ENCODE measurements around the gene KCNE4.

The KCNE4 gene, protein sequence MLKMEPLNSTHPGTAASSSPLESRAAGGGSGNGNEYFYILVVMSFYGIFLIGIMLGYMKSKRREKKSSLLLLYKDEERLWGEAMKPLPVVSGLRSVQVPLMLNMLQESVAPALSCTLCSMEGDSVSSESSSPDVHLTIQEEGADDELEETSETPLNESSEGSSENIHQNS

GRCh38 chr2:223051693-223052289 lies at the start of gene KCNE4:
Gene KCNE4, plus strand, starts transcription at chr2:223052190. Its CDS starts 641 bp downstream, at chr2:223052831.
- Mint-ChIP-seq H3K9me3 (no peaks in the 10 kb centered on the region), H3K27me3 (ENCODE audit: low read depth) (no peaks in the 10 kb centered on the region), H3K36me3 (ENCODE audit: low read depth) (no peaks in the 10 kb centered on the region), H3K4me3 (no peak within 1 kb of the TSS), H3K4me1 (ENCODE audit: low read depth) (no peaks in the 10 kb centered on the region), H3K27ac (no peak within 1 kb of the TSS)
- DNase-seq (ENCODE audit: low spot score): no peak

DNA sequence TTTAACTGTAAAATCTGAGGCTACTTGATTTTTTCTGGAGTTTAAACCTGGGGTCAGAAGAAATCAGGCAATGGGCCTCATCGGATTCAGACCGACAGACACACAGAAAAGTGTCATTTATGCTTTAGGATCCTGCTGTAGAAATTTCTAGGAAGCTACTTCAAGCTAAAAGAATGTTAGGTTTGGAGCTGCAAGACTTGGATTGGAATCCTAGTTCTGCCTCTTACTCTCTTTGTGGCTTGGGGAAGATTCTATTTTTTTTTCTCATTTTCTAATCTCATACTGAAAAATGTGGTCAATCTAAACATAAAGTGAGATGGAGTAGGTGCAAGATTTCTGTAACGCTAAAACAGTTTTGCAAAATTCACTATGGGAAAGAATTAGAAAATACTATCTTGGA lies 48.8 kb upstream of the KCNE4 start:
- DNase-seq (ENCODE audit: low spot score): no peak
- Mint-ChIP-seq H3K4me1 (ENCODE audit: low read depth) (no peaks in the 10 kb centered on the region), H3K27me3 (ENCODE audit: low read depth) (peaks cover 5% of the 10 kb centered on the region), H3K27ac (no peak overlapping the region), H3K9me3 (no peaks in the 10 kb centered on the region), H3K4me3 (no peak overlapping the region), H3K36me3 (ENCODE audit: low read depth) (no peaks in the 10 kb centered on the region)

DNA sequence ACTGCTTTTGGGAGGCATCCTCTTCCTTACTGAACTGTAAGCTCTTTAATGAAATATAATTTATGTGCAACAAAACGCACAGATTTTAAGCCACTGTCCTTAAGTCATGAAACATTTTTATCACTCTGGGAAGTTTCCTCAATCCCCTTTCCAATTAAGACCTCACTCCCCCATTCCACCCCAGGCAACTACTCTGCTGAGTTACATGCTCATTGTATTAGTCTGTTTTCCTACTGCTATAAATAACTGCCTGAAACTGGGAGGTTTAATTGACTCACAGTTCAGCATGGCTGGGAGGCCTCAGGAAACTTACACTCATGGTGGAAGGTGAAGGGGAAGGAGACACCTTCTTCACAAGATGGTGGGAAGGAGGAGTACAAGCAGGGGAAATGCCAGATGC lies 46.5 kb upstream of the KCNE4 start:
- no peak overlapping the region for H3K4me3 Mint-ChIP-seq
- H3K36me3 Mint-ChIP-seq (ENCODE audit: low read depth): no peaks in the 10 kb centered on the region
- DNase-seq (ENCODE audit: low spot score): no peak
- H3K9me3 Mint-ChIP-seq: no peaks in the 10 kb centered on the region
- H3K27ac Mint-ChIP-seq: no peak overlapping the region
- H3K27me3 Mint-ChIP-seq (ENCODE audit: low read depth): peaks cover 2% of the 10 kb centered on the region
- H3K4me1 Mint-ChIP-seq (ENCODE audit: low read depth): no peaks in the 10 kb centered on the region

GRCh38 chr2:223007531-223007930 lies 44.5 kb upstream of the KCNE4 start:
- no peak for DNase-seq (ENCODE audit: low spot score)
- Mint-ChIP-seq H3K4me1 (ENCODE audit: low read depth) (no peaks in the 10 kb centered on the region), H3K36me3 (ENCODE audit: low read depth) (no peaks in the 10 kb centered on the region), H3K9me3 (no peaks in the 10 kb centered on the region), H3K27ac (no peak overlapping the region), H3K27me3 (ENCODE audit: low read depth) (peaks cover 2% of the 10 kb centered on the region), H3K4me3 (no peak overlapping the region)

DNA sequence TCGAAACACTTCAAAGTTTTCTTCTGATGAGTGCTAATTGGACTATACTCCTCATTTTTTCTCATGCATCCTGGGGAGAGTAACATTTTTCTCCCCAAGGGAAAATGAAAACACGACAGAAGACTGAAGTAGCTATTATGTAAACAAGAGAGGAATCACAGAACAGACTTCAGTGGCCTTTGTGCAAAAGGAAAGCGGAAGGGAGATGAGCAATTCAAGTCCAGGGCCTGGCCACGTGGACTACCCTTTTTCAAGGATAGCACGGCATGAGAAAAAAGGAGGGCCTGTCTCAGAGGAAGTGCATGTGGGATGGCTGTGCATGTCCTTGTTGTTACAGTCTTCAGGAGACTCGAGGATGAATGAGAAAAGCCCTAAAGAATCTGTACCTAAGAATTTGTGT lies 43.8 kb upstream of the KCNE4 start:
- no peak overlapping the region for H3K27ac Mint-ChIP-seq
- no peaks in the 10 kb centered on the region for H3K4me1 Mint-ChIP-seq (ENCODE audit: low read depth)
- peaks cover 2% of the 10 kb centered on the region for H3K27me3 Mint-ChIP-seq (ENCODE audit: low read depth)
- DNase-seq (ENCODE audit: low spot score): no peak
- H3K36me3 Mint-ChIP-seq (ENCODE audit: low read depth): no peaks in the 10 kb centered on the region
- H3K9me3 Mint-ChIP-seq: no peaks in the 10 kb centered on the region
- no peak overlapping the region for H3K4me3 Mint-ChIP-seq

GRCh38 chr2:223008956-223009355 lies 43.0 kb upstream of the KCNE4 start:
- Mint-ChIP-seq H3K4me1 (ENCODE audit: low read depth) (no peaks in the 10 kb centered on the region), H3K9me3 (no peaks in the 10 kb centered on the region), H3K36me3 (ENCODE audit: low read depth) (no peaks in the 10 kb centered on the region), H3K27ac (no peak overlapping the region), H3K27me3 (ENCODE audit: low read depth) (peaks cover 2% of the 10 kb centered on the region), H3K4me3 (no peak overlapping the region)
- DNase-seq (ENCODE audit: low spot score): no peak

DNA sequence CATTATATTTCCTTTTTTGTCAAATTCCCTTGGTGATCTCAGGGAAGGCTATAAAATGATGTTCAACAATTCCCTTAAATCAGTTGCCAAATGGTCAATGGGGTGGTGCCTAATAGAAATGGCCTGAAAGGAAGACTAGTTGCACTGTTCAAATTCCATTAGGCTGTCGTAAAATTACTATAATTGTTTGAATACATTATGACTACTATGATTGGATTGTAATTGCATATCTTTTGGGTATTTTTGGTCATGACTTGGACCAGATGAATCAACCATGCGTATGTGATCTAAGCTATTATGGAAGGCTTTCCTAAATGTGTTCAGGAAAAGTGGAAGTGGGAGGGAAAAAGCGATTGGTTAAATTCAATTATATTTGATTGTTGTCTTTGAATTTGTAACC lies 41.3 kb upstream of the KCNE4 start:
- no peaks in the 10 kb centered on the region for H3K9me3 Mint-ChIP-seq
- H3K4me1 Mint-ChIP-seq (ENCODE audit: low read depth): no peaks in the 10 kb centered on the region
- no peak overlapping the region for H3K4me3 Mint-ChIP-seq
- no peaks in the 10 kb centered on the region for H3K36me3 Mint-ChIP-seq (ENCODE audit: low read depth)
- no peak for DNase-seq (ENCODE audit: low spot score)
- peaks cover 2% of the 10 kb centered on the region for H3K27me3 Mint-ChIP-seq (ENCODE audit: low read depth)
- H3K27ac Mint-ChIP-seq: no peak overlapping the region

- no peak for DNase-seq (ENCODE audit: low spot score)
- H3K9me3 Mint-ChIP-seq: no peaks in the 10 kb centered on the region
- H3K27ac Mint-ChIP-seq: no peak overlapping the region
- H3K4me3 Mint-ChIP-seq: no peak overlapping the region
- H3K27me3 Mint-ChIP-seq (ENCODE audit: low read depth): no peaks in the 10 kb centered on the region
- H3K36me3 Mint-ChIP-seq (ENCODE audit: low read depth): no peaks in the 10 kb centered on the region
- no peaks in the 10 kb centered on the region for H3K4me1 Mint-ChIP-seq (ENCODE audit: low read depth)
Measured at GRCh38 chr2:223012291-223012690, 39.7 kb upstream of the KCNE4 start.

DNA sequence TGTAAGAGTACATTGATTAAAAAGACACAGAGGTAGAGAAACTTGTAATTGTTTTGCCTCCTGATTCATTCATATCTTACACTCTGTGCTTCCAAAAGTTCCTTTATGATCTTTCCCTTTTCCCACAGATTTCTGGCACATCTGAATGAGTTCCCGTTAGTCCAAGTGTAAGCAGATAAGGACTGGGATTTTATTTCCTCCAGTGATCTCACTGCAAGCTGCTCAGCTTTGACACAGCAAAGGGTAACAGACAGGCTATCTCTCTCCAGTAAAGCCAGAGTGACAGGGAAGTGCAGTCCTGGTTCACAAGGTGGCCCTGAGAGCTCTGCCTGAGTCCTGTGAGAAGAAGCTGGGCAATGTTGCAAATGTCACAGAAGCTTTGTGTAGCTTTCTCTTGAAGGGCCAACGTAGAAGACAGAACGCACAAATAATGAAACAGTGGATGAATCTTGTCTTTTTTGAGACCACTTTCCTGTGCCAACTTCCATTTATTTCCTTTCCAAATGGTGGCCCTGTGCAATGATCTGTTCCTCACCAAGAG lies 32.5 kb upstream of the KCNE4 start:
- no peak for DNase-seq (ENCODE audit: low spot score)
- Mint-ChIP-seq H3K27me3 (ENCODE audit: low read depth) (no peaks in the 10 kb centered on the region), H3K27ac (no peak overlapping the region), H3K36me3 (ENCODE audit: low read depth) (no peaks in the 10 kb centered on the region), H3K4me1 (ENCODE audit: low read depth) (no peaks in the 10 kb centered on the region), H3K9me3 (no peaks in the 10 kb centered on the region), H3K4me3 (no peak overlapping the region)

GRCh38 chr2:223019987-223020717 lies 31.8 kb upstream of the KCNE4 start:
- no peaks in the 10 kb centered on the region for H3K36me3 Mint-ChIP-seq (ENCODE audit: low read depth)
- H3K27ac Mint-ChIP-seq: no peak overlapping the region

DNA sequence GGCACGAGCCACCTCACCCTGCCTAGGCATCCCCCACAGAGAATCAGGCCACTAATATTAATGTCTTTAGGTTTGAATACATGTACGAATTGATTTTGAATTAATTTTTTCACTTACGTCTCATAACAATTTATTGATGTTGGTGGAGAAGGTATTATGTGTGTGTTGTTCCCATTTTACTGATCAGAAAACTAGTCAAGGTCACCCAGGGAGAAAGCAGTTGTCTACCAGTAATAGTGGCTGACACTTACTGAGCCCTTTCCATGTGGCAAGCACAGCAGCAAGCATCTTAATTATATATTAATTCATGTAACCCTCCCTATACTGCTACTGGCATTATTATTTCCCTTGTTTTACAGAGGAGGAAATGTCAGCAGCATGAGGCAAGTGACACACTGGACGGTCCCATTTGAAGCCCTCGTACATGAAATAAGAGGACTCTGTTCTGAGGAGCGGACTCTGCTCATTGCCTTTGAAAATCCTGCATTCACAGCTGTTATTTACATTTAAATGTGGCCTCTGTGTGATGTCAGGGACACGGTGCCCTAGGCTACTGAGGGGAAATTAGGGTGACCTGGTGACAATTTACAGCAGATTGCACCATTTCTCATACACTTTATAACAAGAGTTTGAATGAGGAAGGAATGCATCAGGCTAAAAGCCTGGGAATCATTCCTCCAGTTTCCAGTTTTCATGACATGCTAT lies 30.9 kb upstream of the KCNE4 start:
- no peaks in the 10 kb centered on the region for H3K4me1 Mint-ChIP-seq (ENCODE audit: low read depth)
- no peaks in the 10 kb centered on the region for H3K9me3 Mint-ChIP-seq
- H3K4me3 Mint-ChIP-seq: no peak overlapping the region
- no peaks in the 10 kb centered on the region for H3K36me3 Mint-ChIP-seq (ENCODE audit: low read depth)
- H3K27me3 Mint-ChIP-seq (ENCODE audit: low read depth): no peaks in the 10 kb centered on the region
- H3K27ac Mint-ChIP-seq: no peak overlapping the region
- DNase-seq (ENCODE audit: low spot score): no peak

More at GRCh38 chr2:223019987-223020717, 31.8 kb upstream of the KCNE4 start:
- no peak overlapping the region for H3K4me3 Mint-ChIP-seq
- H3K27me3 Mint-ChIP-seq (ENCODE audit: low read depth): no peaks in the 10 kb centered on the region
- no peaks in the 10 kb centered on the region for H3K9me3 Mint-ChIP-seq
- DNase-seq (ENCODE audit: low spot score): no peak
- H3K4me1 Mint-ChIP-seq (ENCODE audit: low read depth): no peaks in the 10 kb centered on the region

DNA sequence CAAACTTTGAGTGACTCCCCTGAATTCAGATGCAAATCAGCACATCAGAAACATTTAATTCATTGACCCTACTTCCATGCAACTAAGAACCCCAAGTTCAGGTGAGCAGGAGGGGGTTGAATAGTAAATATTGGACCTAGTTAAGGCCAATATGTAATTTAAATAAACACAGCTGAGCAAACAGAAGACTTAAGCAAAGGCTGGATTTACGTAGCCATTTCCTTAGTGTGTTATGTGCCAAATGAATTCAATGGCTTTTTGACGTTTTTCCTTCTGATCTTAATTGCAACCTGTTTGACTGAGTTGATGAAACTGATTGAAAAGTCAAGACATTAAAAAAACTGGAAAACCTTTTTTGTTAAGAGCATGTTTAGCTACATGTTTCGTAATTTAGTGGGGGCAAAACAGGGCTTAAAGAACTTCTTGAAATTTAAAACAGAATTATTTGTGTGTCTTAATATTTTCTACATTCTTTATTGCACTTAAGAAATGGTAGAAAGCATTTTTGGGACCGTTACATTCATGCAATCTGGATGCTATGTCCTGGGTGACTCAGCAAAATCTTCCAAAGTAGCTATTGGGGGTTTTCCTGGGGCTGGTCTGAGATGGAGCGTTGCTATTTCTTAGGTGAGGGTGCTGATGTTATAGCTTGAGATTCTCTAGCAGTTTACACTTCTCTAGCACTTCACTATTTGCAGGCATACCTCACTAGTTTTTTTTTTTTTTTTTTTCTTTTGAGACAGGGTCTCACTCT lies 25.5 kb upstream of the KCNE4 start:
- Mint-ChIP-seq H3K27ac (no peak overlapping the region), H3K36me3 (ENCODE audit: low read depth) (no peaks in the 10 kb centered on the region), H3K4me1 (ENCODE audit: low read depth) (no peaks in the 10 kb centered on the region), H3K27me3 (ENCODE audit: low read depth) (no peaks in the 10 kb centered on the region), H3K4me3 (no peak overlapping the region), H3K9me3 (peaks cover under 1% of the 10 kb centered on the region)
- no peak for DNase-seq (ENCODE audit: low spot score)

DNA sequence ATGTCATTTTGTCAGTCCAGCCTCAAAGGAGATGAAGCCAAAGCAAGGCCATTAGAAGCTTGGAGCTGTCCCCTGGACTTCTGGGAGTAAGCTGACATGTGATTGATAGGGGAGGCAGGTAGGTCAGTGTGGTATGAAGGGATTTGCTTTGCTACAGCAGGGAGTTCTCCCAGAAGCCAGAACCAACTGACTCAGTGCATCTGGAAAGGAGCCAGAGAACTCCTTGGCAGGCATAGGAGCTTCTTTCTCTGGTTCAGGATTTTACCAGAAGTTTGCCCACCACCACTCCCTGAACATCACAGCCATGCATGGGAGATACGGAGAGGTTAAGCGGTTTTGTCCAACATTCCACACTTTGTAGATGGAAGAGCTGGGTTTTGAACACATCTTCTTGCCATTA lies 24.5 kb upstream of the KCNE4 start:
- no peaks in the 10 kb centered on the region for H3K36me3 Mint-ChIP-seq (ENCODE audit: low read depth)
- H3K27me3 Mint-ChIP-seq (ENCODE audit: low read depth): no peaks in the 10 kb centered on the region
- no peak for DNase-seq (ENCODE audit: low spot score)
- no peaks in the 10 kb centered on the region for H3K4me1 Mint-ChIP-seq (ENCODE audit: low read depth)
- no peak overlapping the region for H3K4me3 Mint-ChIP-seq
- H3K27ac Mint-ChIP-seq: no peak overlapping the region
- H3K9me3 Mint-ChIP-seq: peaks cover 5% of the 10 kb centered on the region
